Astrocyte (in vitro differentiated cells and primary cell): ENCODE measurements around the gene TRAF1.

Experiments used
- CTCF ChIP-seq: IDR thresholded peaks from 2 replicates; pipeline ENCODE4 v1.5.1; 2011; ENCODE audit warnings: low read depth, mild to moderate bottlenecking, inconsistent platforms, low read length, moderate library complexity; ENCODE audit not compliant: insufficient read depth
- EZH2 ChIP-seq: IDR thresholded peaks from 2 replicates; pipeline ENCODE4 v1.6.1; 2012; ENCODE audit warnings: mild to moderate bottlenecking, low read length, inconsistent platforms; ENCODE audit not compliant: insufficient read depth

- TF ChIP-seq EZH2: no peak
- TF ChIP-seq CTCF: no peak
Observed at GRCh38 chr9:120938851-120939250, 12.3 kb upstream of the TRAF1 start.
